Activated T-helper 17 cell treated with anti-CD3 and anti-CD28 coated beads, Interleukin-2, amount 50 U/mL, for 72 hours (primary cell): Measurements from ENCODE around the gene PUS7. TPM values are rescaled to one million over a fixed set of nuclear protein-coding genes. Genes with fewer than 3 reads are reported as not detected.
"Not testable (repeated sequence)": the region's sequence is repeated elsewhere in the genome, so short reads cannot be mapped to it uniquely, and the experiment has no call there.

Experiments
- ATAC-seq: fragments of 150-1000 bp; cut with Tn5 transposase; replicated peaks from 2 replicates; pipeline ENCODE4 v1.10.0; 2021; ENCODE audit warnings: mild to moderate bottlenecking, moderate library complexity
- H3K27ac Mint-ChIP-seq: one replicate; pipeline ENCODE4 v1.8.0; 2022; ENCODE audit warnings: mixed read lengths
- H3K27me3 Mint-ChIP-seq: one replicate; pipeline ENCODE4 v1.8.0; 2022; ENCODE audit warnings: mixed read lengths
- H3K36me3 Mint-ChIP-seq: one replicate; pipeline ENCODE4 v1.8.0; 2022; ENCODE audit warnings: low read depth, mild to moderate bottlenecking, mixed read lengths
- H3K4me1 Mint-ChIP-seq: one replicate; pipeline ENCODE4 v1.8.0; 2022; ENCODE audit warnings: mixed read lengths
- H3K4me3 Mint-ChIP-seq: one replicate; pipeline ENCODE4 v1.8.0; 2022; ENCODE audit warnings: mild to moderate bottlenecking, mixed read lengths
- H3K9me3 Mint-ChIP-seq: one replicate; pipeline ENCODE4 v1.8.0; 2022; ENCODE audit warnings: mixed read lengths
- total RNA-seq, 2 donors: library from RNA; stranded (reverse); gene quantifications; one replicate each; pipeline ENCODE4 v1.2.3, GENCODE V29; 2022

Gene PUS7, protein sequence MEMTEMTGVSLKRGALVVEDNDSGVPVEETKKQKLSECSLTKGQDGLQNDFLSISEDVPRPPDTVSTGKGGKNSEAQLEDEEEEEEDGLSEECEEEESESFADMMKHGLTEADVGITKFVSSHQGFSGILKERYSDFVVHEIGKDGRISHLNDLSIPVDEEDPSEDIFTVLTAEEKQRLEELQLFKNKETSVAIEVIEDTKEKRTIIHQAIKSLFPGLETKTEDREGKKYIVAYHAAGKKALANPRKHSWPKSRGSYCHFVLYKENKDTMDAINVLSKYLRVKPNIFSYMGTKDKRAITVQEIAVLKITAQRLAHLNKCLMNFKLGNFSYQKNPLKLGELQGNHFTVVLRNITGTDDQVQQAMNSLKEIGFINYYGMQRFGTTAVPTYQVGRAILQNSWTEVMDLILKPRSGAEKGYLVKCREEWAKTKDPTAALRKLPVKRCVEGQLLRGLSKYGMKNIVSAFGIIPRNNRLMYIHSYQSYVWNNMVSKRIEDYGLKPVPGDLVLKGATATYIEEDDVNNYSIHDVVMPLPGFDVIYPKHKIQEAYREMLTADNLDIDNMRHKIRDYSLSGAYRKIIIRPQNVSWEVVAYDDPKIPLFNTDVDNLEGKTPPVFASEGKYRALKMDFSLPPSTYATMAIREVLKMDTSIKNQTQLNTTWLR
- 10 to 100 TPM; 15.4 to 37.2 TPM for total RNA-seq

DNA sequence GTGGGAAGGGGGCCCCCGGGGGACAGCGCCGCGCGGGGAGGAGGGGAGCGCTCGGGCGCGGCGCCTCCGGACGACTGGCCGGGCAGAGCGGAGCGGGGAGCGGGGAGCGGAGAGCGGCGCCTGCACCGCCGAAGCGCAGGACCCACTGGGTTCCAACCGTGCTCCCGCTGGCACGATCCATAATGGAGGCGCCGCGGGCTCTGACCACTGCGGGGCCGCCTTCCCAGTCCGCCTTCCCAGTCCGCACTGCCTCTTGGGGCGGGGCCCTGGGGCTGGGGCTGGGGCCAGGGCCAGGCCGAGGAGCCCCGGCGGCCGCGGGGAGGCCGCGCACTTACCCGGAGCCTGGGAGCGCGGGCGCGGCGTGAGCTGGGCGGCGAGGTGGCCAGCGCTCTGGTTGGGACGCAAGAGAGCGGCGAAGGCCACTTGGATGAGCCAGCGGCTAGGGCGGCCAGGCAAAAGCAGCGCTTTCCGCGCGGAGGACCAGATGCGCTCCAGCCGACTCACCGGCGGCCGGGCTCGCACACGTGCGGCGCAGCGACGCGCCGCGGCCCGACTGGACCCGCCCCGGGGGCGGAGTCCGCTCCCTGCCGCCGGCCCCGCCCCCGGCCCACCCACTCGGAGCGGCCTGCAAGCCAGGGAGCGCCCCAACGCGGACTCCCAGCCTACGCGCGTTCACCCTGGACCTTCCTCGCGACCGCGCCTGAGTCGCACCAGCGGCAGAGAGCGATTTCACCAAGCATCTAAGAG is at the start of gene PUS7:
Gene PUS7, minus strand, starts transcription at position 555 of the 747 bp plus-strand sequence. CDS start 13,759 bp downstream, outside the sequence.
- peak; percentile 91 for ATAC-seq
- Mint-ChIP-seq H3K27me3 (no peaks in the 10 kb centered on the region), H3K36me3 (peaks cover 34% of the 10 kb centered on the region), H3K4me3 (peak within 1 kb of the TSS; percentile 93), H3K9me3 (no peaks in the 10 kb centered on the region), H3K4me1 (no peaks in the 10 kb centered on the region), H3K27ac (peak within 1 kb of the TSS; percentile 91)

DNA sequence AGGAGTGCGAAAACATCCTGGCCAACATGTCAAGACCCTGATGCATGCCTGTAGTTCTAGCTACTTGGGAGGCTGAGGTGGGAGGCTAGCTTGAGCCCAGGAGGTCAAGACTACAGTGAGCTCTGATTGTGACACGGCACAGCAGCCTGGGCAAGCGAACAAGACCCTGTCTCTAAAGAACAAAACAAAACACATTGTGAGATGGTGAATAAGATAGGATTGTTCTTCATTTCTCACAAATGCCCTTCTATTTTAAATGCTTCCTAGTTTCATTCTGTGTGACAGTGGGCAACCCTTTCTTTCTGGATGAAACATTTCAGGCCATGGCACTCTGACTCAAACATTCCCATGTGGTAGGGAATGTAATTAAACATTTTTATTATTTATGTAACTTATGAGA is 45.8 kb upstream of the PUS7 start:
- Mint-ChIP-seq H3K36me3 (peaks cover 67% of the 10 kb centered on the region), H3K4me3 (no peak overlapping the region), H3K4me1 (no peaks in the 10 kb centered on the region), H3K27me3 (no peaks in the 10 kb centered on the region), H3K27ac (no peak overlapping the region), H3K9me3 (no peaks in the 10 kb centered on the region)
- no peak for ATAC-seq

DNA sequence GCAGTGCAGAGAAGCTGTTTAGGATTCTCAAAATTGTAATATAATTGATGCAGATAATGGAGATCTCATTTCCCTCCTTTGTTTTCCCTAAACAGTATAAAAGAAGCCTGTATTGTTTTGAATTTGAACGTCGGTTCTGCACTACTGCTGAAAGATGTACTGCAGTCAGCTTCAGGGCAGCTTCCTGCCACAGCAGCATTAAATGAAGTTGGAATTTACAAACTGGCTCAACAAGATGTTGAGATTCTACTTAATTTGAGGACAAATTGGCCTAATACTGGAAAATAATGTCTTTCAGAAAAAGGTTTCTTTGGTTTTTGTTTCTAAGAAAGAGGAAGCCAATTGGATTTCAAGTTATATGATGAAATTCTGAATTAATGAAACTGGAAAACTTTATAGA is 45.0 kb upstream of the PUS7 start:
- no peak overlapping the region for H3K4me3 Mint-ChIP-seq
- no peaks in the 10 kb centered on the region for H3K4me1 Mint-ChIP-seq
- H3K27ac Mint-ChIP-seq = no peak overlapping the region
- ATAC-seq = no peak
- no peaks in the 10 kb centered on the region for H3K27me3 Mint-ChIP-seq
- H3K36me3 Mint-ChIP-seq = peaks cover 75% of the 10 kb centered on the region
- H3K9me3 Mint-ChIP-seq = no peaks in the 10 kb centered on the region

DNA sequence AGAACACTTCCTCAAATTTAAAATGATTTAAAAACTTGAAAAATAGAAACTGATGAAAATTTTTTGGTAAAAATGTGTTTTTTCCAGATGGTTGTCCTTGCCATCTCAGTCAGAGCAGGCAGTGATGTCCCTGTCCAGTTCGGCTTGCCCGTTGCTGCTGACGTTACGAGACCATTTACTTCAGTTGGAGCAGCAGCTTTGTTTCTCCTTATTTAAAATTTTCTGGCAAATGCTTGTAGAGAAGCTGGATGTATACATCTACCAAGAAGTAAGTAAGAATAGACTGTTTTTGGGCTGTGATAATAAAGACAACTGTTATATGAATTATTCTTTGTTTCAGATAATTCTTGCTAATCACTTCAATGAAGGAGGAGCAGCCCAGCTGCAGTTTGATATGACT is 43.1 kb upstream of the PUS7 start:
- Mint-ChIP-seq H3K27me3 (no peaks in the 10 kb centered on the region), H3K27ac (no peak overlapping the region), H3K4me1 (no peaks in the 10 kb centered on the region), H3K9me3 (no peaks in the 10 kb centered on the region), H3K4me3 (no peak overlapping the region), H3K36me3 (peaks cover 90% of the 10 kb centered on the region)
- no peak for ATAC-seq

DNA sequence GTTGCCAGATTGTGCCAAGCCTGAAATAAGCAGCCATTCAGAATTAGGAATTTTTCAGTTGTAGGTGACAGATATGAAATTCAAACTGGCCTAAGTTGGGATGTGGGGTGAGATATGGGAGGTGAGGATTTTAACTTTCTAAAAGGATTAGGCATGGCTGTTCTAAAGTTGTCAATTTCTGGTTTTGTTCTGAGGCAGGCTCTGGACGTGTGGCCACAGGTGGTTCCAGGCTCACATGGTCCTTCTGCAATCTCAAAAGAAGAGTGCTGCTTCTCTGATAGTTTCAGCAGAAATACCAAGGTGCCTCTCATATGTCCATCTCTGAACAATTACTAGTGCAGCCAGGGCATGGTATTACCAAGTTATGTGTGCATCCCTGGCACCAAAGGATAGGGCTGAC is 37.9 kb upstream of the PUS7 start:
- H3K4me3 Mint-ChIP-seq = no peak overlapping the region
- H3K9me3 Mint-ChIP-seq = no peaks in the 10 kb centered on the region
- H3K27ac Mint-ChIP-seq = no peak overlapping the region
- no peak for ATAC-seq
- no peaks in the 10 kb centered on the region for H3K4me1 Mint-ChIP-seq
- peaks cover 95% of the 10 kb centered on the region for H3K36me3 Mint-ChIP-seq
- H3K27me3 Mint-ChIP-seq = no peaks in the 10 kb centered on the region

DNA sequence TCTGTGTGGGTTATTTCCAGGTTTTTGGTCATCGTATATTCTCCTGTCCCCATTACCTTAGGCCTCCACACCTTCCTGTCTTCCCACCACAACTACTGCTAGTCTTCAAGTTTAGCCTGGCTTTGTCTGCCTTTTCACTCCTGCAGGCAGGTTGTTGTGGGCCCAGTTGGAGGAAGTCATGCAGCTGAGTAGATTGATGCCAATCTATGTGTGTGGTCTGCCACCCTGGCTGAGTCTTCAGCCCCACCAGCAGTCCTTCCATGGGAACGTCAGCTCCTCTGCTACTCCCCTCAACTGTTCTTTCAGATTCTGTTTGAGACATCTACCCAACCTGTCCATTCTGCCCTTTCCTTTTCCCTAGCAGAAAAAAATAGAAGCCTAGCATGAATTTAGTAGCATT is 16.3 kb upstream of the PUS7 start:
- Mint-ChIP-seq H3K4me1 (peaks cover 9% of the 10 kb centered on the region), H3K27ac (no peak overlapping the region), H3K36me3 (peaks cover 82% of the 10 kb centered on the region), H3K27me3 (no peaks in the 10 kb centered on the region), H3K4me3 (no peak overlapping the region), H3K9me3 (no peaks in the 10 kb centered on the region)
- ATAC-seq = no peak

DNA sequence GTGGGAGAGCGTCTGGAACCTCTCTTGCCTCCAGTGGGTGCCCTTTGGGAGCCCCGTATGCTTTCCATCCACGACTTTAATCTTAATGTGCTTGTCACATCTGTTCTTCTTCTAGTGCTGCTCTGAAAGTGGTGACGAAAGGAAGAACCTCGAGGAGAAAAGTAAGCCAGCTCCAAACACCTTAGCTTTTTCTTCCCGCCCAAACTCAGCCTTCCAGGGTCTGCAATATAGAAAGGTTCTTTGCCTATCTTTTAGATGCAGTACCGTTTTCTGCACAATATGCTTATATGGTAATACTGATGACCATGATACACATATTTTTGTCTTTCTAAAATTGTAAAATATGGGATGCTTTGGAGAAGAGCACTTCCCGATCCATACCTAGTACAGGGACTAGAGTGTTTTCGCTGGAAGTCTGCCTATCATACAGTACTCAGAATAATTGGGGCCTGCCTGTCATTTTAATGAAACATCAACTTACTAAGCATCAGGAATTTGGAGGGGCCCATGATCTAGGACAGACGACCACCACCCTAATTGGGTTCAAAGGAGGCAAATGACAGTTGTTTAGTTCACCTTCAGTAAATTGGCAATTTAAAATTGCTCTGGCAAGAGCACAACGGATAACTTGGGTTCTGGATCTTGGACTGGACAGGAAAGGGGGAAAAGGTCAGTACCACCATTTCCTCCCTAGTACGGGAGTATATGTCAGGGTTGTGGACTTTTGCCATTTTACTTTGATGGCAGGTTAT is 10.8 kb upstream of the PUS7 start:
- peak overlapping the region; percentile 90 for H3K27ac Mint-ChIP-seq
- peaks cover 13% of the 10 kb centered on the region for H3K4me1 Mint-ChIP-seq
- H3K27me3 Mint-ChIP-seq = no peaks in the 10 kb centered on the region
- H3K36me3 Mint-ChIP-seq = peaks cover 33% of the 10 kb centered on the region
- H3K9me3 Mint-ChIP-seq = no peaks in the 10 kb centered on the region
- no peak for ATAC-seq
- peak overlapping the region; percentile 89 for H3K4me3 Mint-ChIP-seq

DNA sequence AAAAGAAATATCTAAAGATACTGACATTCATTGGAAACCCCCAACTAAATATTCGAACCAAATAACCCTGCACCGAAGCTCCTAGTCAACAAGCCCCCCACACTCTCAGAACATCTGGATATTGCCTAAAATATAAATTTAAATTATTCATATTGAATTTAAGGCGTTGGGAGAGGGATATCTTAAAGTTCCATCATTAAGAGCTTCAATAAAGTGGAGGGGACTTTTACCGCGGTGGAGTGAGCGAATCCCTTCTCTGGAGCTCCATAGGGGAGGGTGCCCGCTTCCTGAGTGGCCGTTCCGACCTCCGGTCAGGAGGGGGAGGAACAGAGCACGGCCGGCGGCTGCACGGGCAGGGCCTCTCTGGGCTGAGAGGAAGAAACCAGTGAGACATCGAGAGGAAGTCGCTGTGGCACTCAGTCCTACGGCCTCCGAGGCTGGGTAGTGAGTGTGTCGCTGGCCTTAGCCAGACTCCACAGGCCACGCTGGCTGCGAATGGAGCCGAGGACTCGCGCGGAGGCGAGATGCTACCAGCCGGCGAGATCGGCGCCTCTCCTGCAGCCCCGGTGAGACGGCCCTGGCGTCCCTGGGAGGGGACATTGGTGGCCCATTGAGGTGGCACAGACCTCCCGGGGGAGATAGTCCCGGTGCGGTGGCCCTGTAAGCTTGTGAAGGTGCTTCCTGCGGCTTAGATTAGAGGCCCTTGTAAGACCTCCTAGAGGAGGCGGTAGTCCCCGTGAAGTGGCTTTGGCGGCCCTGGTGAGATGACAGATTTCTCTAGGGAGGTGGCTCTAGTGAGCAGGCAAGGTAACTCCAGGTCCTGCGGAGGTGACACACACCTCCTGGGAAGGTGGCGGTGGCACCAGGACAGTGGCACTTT is 10.0 kb upstream of the PUS7 start, which contains the start of gene RINT1:
Gene RINT1, plus strand, starts transcription at position 410 of the 880 bp plus-strand sequence. Its CDS starts 115 bp downstream, at position 525.
- peaks cover 26% of the 10 kb centered on the region for H3K36me3 Mint-ChIP-seq
- ATAC-seq = peak; percentile 98
- H3K9me3 Mint-ChIP-seq = no peaks in the 10 kb centered on the region
- H3K27me3 Mint-ChIP-seq = no peaks in the 10 kb centered on the region
- H3K27ac Mint-ChIP-seq = peak within 1 kb of the TSS; percentile 90
- peaks cover 13% of the 10 kb centered on the region for H3K4me1 Mint-ChIP-seq
- peak within 1 kb of the TSS; percentile 89 for H3K4me3 Mint-ChIP-seq

DNA sequence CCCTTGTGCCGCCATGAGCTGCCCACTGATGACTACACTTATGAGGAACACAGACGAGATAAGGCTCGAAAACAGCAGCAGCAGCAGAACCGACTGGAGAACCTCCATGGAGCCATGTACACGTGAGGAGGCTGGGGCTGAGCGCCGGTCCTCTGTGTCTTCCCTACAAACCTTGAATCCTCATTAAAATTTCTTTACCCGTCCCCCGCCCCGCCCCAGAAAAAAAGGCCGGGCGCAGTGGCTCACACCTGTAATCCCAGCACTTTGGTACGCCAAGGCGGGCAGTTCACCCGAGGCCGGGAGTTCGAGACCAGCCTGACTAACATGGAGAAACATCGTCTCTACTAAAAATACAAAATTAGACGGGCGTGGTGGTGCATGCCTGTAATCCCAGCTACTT is 8.5 kb upstream of the PUS7 start:
- Mint-ChIP-seq H3K27me3 (no peaks in the 10 kb centered on the region), H3K36me3 (peaks cover 11% of the 10 kb centered on the region), H3K9me3 (no peaks in the 10 kb centered on the region), H3K4me3 (peak overlapping the region; percentile 89), H3K27ac (peak overlapping the region; percentile 12), H3K4me1 (peaks cover 13% of the 10 kb centered on the region)
- no peak for ATAC-seq

DNA sequence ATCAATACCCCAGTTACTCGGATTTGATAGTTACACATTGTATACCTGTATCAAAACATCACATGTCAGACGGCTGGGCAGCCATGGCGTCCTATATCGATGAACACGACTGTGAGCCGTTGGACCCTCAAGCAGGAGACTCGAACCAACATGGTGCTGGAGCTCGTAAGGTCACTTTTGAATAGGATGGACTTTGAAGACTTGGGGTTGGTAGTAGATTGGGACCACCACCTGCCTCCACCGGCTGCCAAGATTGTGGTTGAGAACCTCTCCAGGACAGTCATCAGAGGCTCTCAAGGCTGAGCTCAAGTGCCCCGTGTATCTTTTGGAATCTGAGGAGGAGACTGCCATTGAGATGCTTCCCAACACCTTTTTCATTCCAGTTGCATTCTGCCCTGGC is 8.1 kb upstream of the PUS7 start:
- peak overlapping the region; percentile 12 for H3K27ac Mint-ChIP-seq
- H3K4me3 Mint-ChIP-seq = peak overlapping the region; percentile 89
- no peak for ATAC-seq
- no peaks in the 10 kb centered on the region for H3K27me3 Mint-ChIP-seq
- peaks cover 7% of the 10 kb centered on the region for H3K36me3 Mint-ChIP-seq
- no peaks in the 10 kb centered on the region for H3K9me3 Mint-ChIP-seq
- peaks cover 13% of the 10 kb centered on the region for H3K4me1 Mint-ChIP-seq

DNA sequence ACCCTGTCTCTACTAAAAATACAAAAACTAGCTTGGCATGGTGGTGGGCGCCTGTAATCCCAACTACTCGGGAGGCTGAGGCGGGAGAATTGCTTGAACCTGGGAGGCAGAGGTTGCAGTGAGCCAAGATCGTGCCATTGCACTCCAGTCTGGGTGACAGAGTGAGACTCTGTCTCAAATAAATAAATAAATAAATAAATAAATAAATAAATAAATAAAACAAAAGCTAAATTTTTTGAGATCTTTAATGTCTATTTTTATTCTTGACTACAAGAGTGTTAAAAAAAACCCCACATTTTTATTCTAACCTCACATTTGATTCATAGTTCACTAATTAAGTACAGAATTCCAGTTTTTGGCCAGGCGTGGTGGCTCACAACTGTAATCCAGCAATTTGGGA is 5.7 kb upstream of the PUS7 start:
- not testable (repeated sequence) for H3K9me3 Mint-ChIP-seq, H3K27ac Mint-ChIP-seq, H3K36me3 Mint-ChIP-seq, H3K4me3 Mint-ChIP-seq, H3K4me1 Mint-ChIP-seq, H3K27me3 Mint-ChIP-seq, ATAC-seq

DNA sequence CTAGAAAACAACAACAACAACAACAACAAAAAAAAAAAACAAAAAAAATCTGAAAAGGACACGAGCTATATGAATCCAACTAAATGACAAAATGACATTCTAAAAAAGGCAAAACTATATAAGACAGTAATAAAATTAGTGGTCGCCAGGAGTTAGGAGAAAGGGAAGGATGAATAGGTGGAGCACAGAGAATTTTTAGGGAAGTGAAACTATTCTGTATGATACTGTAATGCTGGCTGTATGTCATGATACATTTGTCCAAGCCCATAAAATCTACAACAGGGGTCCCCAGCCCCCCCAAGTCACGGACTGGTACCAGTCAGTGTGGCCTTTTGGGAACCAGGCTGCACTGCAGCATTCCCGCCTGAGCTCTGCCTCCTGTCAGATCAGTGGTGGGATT is 2.8 kb upstream of the PUS7 start:
- Mint-ChIP-seq H3K27ac (no peak overlapping the region), H3K9me3 (no peaks in the 10 kb centered on the region), H3K36me3 (peaks cover 9% of the 10 kb centered on the region), H3K4me3 (no peak overlapping the region), H3K4me1 (no peaks in the 10 kb centered on the region), H3K27me3 (no peaks in the 10 kb centered on the region)
- ATAC-seq = no peak

DNA sequence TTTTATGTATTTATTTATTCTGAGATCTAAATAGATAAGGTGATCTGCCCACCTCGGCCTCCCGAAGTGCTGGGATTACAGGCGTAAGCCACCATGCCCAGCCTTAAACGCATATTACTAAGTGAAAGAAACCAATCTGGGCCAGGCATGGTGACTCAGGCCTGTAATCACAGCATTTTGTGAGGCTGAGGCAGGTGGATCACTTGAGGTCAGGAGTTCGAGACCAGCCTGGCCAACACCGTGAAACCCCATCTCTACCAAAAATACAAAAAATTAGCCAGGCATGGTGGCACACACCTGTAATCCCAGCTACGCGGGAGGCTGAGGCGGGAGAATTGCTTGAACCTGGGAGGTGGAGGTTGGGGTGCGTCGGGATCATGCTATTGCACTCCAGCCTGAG is 2.4 kb upstream of the PUS7 start:
- not testable (repeated sequence) for H3K9me3 Mint-ChIP-seq, H3K27ac Mint-ChIP-seq, H3K4me1 Mint-ChIP-seq, H3K27me3 Mint-ChIP-seq, ATAC-seq, H3K4me3 Mint-ChIP-seq
- peaks cover 13% of the 10 kb centered on the region for H3K36me3 Mint-ChIP-seq
